A673 (cell line): ENCODE data around the gene H1-8.

ENCODE experiments used
- CTCF ChIP-seq: fragments of 300-800, 200-600 bp; sonication (generic); conservative IDR thresholded peaks from 2 replicates; pipeline ENCODE4 v1.5.1; 2017; ENCODE audit warnings: low read depth, mild to moderate bottlenecking, antibody characterized with exemption, low read length, moderate library complexity, mixed read lengths
- EZH2 ChIP-seq: fragments of 200-600 bp; sonication (generic); IDR thresholded peaks from 2 replicates; pipeline ENCODE4 v1.6.1; 2017; ENCODE audit warnings: borderline replicate concordance, low read depth, mild to moderate bottlenecking, mixed read lengths, antibody characterized with exemption, low read length; ENCODE audit not compliant: poor library complexity, severe bottlenecking

GRCh38 chr3:129552287-129553050, 9.5 kb downstream of the H1-8 start:
- TF ChIP-seq CTCF (no peak), EZH2 (no peak)
